ENCODE measurements around the gene STIM2. TPM values are rescaled to one million over a fixed set of nuclear protein-coding genes. Genes with fewer than 3 reads are reported as not detected.

STIM2 gene
- total RNA-seq, 2 donors from 2014 or later: 23.2 to 24.5 TPM

GRCh38 chr4:26819026-26819425 is 41.6 kb upstream of the STIM2 start:
- Mint-ChIP-seq H3K4me1 (no peaks in the 10 kb centered on the region), H3K9me3 (peaks cover 19% of the 10 kb centered on the region), H3K36me3 (ENCODE audit: low read depth) (peaks cover 3% of the 10 kb centered on the region), H3K4me3 (no peak overlapping the region), H3K27me3 (ENCODE audit: insufficient read depth) (no peaks in the 10 kb centered on the region), H3K27ac (no peak overlapping the region)
- Histone ChIP-seq H3K27me3 (ENCODE audit: control insufficient read depth, insufficient read depth, low read length, poor library complexity, severe bottlenecking) (no peaks in the 10 kb centered on the region), H3K4me3 (ENCODE audit: low read length) (no peak overlapping the region), H3K4me1 (ENCODE audit: control insufficient read depth, insufficient read depth, low read length) (peaks cover 7% of the 10 kb centered on the region), H3K27ac (ENCODE audit: low read depth, low read length) (no peak overlapping the region), H3K9me3 (ENCODE audit: control insufficient read depth, low read length) (peaks cover 14% of the 10 kb centered on the region), H3K9ac (ENCODE audit: extremely low read depth, low read length, poor library complexity, severe bottlenecking) (no peak overlapping the region), H3K36me3 (ENCODE audit: control insufficient read depth, insufficient read depth, low read length) (no peaks in the 10 kb centered on the region)
- WGBS, 2 experiments (ENCODE audit: insufficient coverage in 1 of 2, insufficient read length in 1 of 2): 47 to 58% methylated on average over 3 to 4 of the region's 4 CpGs
- no peak for DNase-seq
- TF ChIP-seq, protein P1, sequence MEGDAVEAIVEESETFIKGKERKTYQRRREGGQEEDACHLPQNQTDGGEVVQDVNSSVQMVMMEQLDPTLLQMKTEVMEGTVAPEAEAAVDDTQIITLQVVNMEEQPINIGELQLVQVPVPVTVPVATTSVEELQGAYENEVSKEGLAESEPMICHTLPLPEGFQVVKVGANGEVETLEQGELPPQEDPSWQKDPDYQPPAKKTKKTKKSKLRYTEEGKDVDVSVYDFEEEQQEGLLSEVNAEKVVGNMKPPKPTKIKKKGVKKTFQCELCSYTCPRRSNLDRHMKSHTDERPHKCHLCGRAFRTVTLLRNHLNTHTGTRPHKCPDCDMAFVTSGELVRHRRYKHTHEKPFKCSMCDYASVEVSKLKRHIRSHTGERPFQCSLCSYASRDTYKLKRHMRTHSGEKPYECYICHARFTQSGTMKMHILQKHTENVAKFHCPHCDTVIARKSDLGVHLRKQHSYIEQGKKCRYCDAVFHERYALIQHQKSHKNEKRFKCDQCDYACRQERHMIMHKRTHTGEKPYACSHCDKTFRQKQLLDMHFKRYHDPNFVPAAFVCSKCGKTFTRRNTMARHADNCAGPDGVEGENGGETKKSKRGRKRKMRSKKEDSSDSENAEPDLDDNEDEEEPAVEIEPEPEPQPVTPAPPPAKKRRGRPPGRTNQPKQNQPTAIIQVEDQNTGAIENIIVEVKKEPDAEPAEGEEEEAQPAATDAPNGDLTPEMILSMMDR (conservative IDR thresholded peaks at IDR 0.05): no peak

DNA sequence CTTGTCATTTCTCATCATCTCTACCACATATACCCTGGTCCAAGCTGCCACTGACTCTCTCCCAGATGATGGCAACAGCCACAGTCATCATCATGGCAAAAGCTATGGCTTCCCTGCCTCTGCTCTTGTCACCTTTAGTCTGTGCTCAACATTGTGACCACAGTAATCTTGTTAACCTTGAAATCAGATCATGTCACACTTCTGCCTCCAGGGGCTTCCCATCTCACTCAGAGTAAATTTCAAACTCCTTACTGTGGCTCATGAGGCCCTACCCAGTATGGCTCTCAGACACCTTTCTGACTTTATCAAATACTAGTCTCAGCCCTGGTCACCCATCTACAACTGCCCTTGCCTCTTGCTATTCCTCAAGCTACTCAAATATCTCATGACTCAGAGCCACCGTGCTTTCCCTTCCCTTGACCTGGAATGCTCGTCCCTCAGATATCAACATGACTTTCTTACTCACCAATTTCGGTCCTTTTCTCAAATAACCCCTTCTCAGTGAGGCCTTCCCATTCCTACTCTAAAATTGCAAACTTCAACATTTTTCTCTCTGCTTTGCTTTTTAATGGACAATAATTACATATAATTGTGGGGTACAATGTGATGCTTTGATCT is 41.1 kb upstream of the STIM2 start:
- Mint-ChIP-seq H3K4me3 (no peak overlapping the region), H3K36me3 (ENCODE audit: low read depth) (peaks cover 3% of the 10 kb centered on the region), H3K9me3 (peaks cover 19% of the 10 kb centered on the region), H3K4me1 (no peaks in the 10 kb centered on the region), H3K27ac (no peak overlapping the region), H3K27me3 (ENCODE audit: insufficient read depth) (no peaks in the 10 kb centered on the region)
- H3K4me3 ChIP-seq (ENCODE audit: low read length): no peak overlapping the region
- H3K4me1 ChIP-seq (ENCODE audit: control insufficient read depth, insufficient read depth, low read length): peaks cover 7% of the 10 kb centered on the region
- no peaks in the 10 kb centered on the region for H3K36me3 ChIP-seq (ENCODE audit: control insufficient read depth, insufficient read depth, low read length)
- H3K27ac ChIP-seq (ENCODE audit: low read depth, low read length): no peak overlapping the region
- H3K9ac ChIP-seq (ENCODE audit: extremely low read depth, low read length, poor library complexity, severe bottlenecking): no peak overlapping the region
- H3K9me3 ChIP-seq (ENCODE audit: control insufficient read depth, low read length): peaks cover 14% of the 10 kb centered on the region
- no peaks in the 10 kb centered on the region for H3K27me3 ChIP-seq (ENCODE audit: control insufficient read depth, insufficient read depth, low read length, poor library complexity, severe bottlenecking)
- peak; percentile 56 for DNase-seq
- TF ChIP-seq, protein P1 (conservative IDR thresholded peaks at IDR 0.05): peak; percentile 44
- WGBS, 2 experiments (ENCODE audit: insufficient coverage in 1 of 2, insufficient read length in 1 of 2): 94 to 100% methylated on average over 2 to 3 of the region's 3 CpGs

GRCh38 chr4:26820346-26820745 is 40.3 kb upstream of the STIM2 start:
- H3K4me1 Mint-ChIP-seq: no peaks in the 10 kb centered on the region
- H3K36me3 Mint-ChIP-seq (ENCODE audit: low read depth): peaks cover 3% of the 10 kb centered on the region
- H3K27ac ChIP-seq (ENCODE audit: low read depth, low read length): no peak overlapping the region
- no peak for DNase-seq
- H3K27me3 ChIP-seq (ENCODE audit: control insufficient read depth, insufficient read depth, low read length, poor library complexity, severe bottlenecking): no peaks in the 10 kb centered on the region
- no peak overlapping the region for H3K4me3 Mint-ChIP-seq
- no peaks in the 10 kb centered on the region for H3K36me3 ChIP-seq (ENCODE audit: control insufficient read depth, insufficient read depth, low read length)
- no peaks in the 10 kb centered on the region for H3K27me3 Mint-ChIP-seq (ENCODE audit: insufficient read depth)
- no peak overlapping the region for H3K4me3 ChIP-seq (ENCODE audit: low read length)
- peaks cover 7% of the 10 kb centered on the region for H3K4me1 ChIP-seq (ENCODE audit: control insufficient read depth, insufficient read depth, low read length)
- peaks cover 19% of the 10 kb centered on the region for H3K9me3 Mint-ChIP-seq
- H3K9me3 ChIP-seq (ENCODE audit: control insufficient read depth, low read length): peaks cover 14% of the 10 kb centered on the region
- WGBS, 2 experiments (ENCODE audit: insufficient coverage in 1 of 2, insufficient read length in 1 of 2): 79% methylated on average over 1 of the region's 1 CpG; no CpG with 5 or more reads in 1 of the 2 experiments
- no peak overlapping the region for H3K27ac Mint-ChIP-seq
- TF ChIP-seq, protein P1 (conservative IDR thresholded peaks at IDR 0.05): no peak
- H3K9ac ChIP-seq (ENCODE audit: extremely low read depth, low read length, poor library complexity, severe bottlenecking): no peak overlapping the region
